Panc1 (cell line): ENCODE results near the gene SLC25A42. TPM values are rescaled to one million over a fixed set of nuclear protein-coding genes. Genes with fewer than 3 reads are reported as not detected.

ENCODE experiments used
- ATAC-seq: fragments of 200-7000 bp; cut with Tn5 transposase; 2 replicates; pipeline ENCODE4 v1.9.1; 2020; ENCODE audit warnings: mild to moderate bottlenecking, moderate library complexity
- BruUV-seq: library from RNA; stranded (reverse); fragments of 400-500 nt; replicated peaks from 2 replicates; lab custom pipeline; 2021; lab: Mats Ljungman, UMichigan
- CTCF ChIA-PET: fragments of 300-600 bp; sonication (Branson Sonifier 250); formaldehyde crosslinking; loops from one replicate; lab custom pipeline; 2022; ENCODE audit warnings: antibody characterized with exemption; lab: Charles Lee
- POLR2A ChIA-PET: fragments of 300-600 bp; sonication (Branson Sonifier 250); formaldehyde crosslinking; loops from one replicate; lab custom pipeline; 2022; ENCODE audit warnings: antibody characterized with exemption; lab: Charles Lee
- DNase-seq: peaks from one replicate; pipeline ENCODE4 v3.0.0-alpha.2; 2010; ENCODE audit warnings: low read depth, low spot score
- H3K27ac ChIP-seq: 2 replicates; pipeline ENCODE4 v1.5.1; 2011; ENCODE audit warnings: mild to moderate bottlenecking, low read length, inconsistent platforms
- H3K27me3 ChIP-seq: fragments of 200-500 bp; sonication (Bioruptor generic); 2 replicates; pipeline ENCODE4 v1.6.0; 2014; ENCODE audit warnings: low read length, inconsistent platforms; ENCODE audit not compliant: control insufficient read depth, insufficient read depth
- H3K36me3 ChIP-seq: fragments of 200-500 bp; sonication (Bioruptor generic); 2 replicates; pipeline ENCODE4 v1.5.1; 2014; ENCODE audit warnings: inconsistent platforms, mild to moderate bottlenecking, low read length, moderate library complexity; ENCODE audit not compliant: control insufficient read depth, insufficient read depth
- H3K4me1 ChIP-seq: 2 replicates; pipeline ENCODE4 v1.5.1; 2011; ENCODE audit warnings: inconsistent platforms, mild to moderate bottlenecking, low read length, moderate library complexity; ENCODE audit not compliant: control insufficient read depth, insufficient read depth
- H3K4me3 ChIP-seq, 2 experiments: 2 replicates each; pipeline ENCODE4 v1.5.1; 2011 to 2012; ENCODE audit warnings: low read depth in 2 of 2, low read length in 2 of 2, mild to moderate bottlenecking in 2 of 2, inconsistent platforms in 1 of 2, moderate library complexity in 1 of 2
- H3K9me3 ChIP-seq: fragments of 200-500 bp; sonication (Bioruptor generic); 2 replicates; pipeline ENCODE4 v1.5.1; 2014; ENCODE audit warnings: low read depth, mild to moderate bottlenecking, inconsistent platforms, low read length, moderate library complexity; ENCODE audit not compliant: control insufficient read depth, insufficient read depth
- POLR2AphosphoS5 ChIP-seq: IDR thresholded peaks from 2 replicates; pipeline ENCODE4 v1.6.1; 2012; ENCODE audit warnings: mild to moderate bottlenecking, low read depth, low read length, moderate library complexity
- SIN3A ChIP-seq: IDR thresholded peaks from 2 replicates; pipeline ENCODE4 v1.6.1; 2012; ENCODE audit warnings: low read depth, mild to moderate bottlenecking, low read length, moderate library complexity, borderline replicate concordance; ENCODE audit not compliant: insufficient read depth
- TCF7L2 ChIP-seq: IDR thresholded peaks from 2 replicates; pipeline ENCODE4 v1.6.1; 2011; ENCODE audit warnings: mild to moderate bottlenecking, low read depth, low read length, inconsistent platforms
- in situ Hi-C: cut with HindIII; loops from 2 replicates; pipeline ENCODE4 v1.10.0; 2016; ENCODE audit warnings: low sequenced_read_pairs, low pct_unique_long_range_greater_than_20kb
- intact Hi-C: fragments of 100-400 bp; cut with micrococcal nuclease; formaldehyde crosslinking; loops from one replicate; pipeline ENCODE4 v1.10.0; 2022; ENCODE audit not compliant: unreplicated experiment
- total RNA-seq: library from RNA; stranded (reverse); gene quantifications from one replicate; pipeline ENCODE4 v1.2.1, GENCODE V29; 2021; ENCODE audit not compliant: unreplicated experiment
- TF ChIP-seq, protein P1 (sequence below), 2 experiments: IDR thresholded peaks; 2 replicates each; pipeline ENCODE4 v1.6.1; 2011 to 2012; ENCODE audit warnings: low read depth in 2 of 2, control low read depth in 1 of 2, low read length in 1 of 2, mild to moderate bottlenecking in 1 of 2, moderate library complexity in 1 of 2; ENCODE audit not compliant: insufficient read depth in 1 of 2
- TF ChIP-seq, protein P2 (sequence below): fragments of 450-650 bp; IDR thresholded peaks from 2 replicates; pipeline ENCODE4 v1.5.1; 2017; ENCODE audit warnings: mild to moderate bottlenecking

Gene SLC25A42
- total RNA-seq, 1 experiment from 2014 or later: 2.6 TPM

DNA sequence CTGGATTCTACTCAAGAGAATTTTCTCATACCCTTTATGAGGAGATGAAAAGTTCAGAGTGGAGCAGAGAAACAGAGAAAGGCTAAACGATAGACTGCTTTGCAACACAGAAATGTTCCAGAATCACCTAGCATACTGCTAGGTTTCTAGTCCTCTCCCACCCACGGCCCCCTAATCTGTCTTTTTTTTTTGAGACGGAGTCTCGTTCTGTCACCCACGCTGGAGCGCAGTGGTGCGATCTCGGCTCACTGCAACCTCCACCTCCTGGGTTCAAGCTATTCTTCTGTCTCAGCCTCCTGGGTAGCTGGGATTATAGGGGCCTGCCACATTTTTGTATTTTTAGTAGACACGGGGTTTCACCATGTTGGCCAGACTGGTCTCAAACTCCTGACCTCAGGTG lies 35.3 kb upstream of the SLC25A42 start:
- ChIA-PET CTCF (no interaction called here), POLR2A (interaction anchor here (0.6 kb wide), 1 partner anchor 231 kb away, joined by 3 read pairs; no protein-coding TSS in a partner anchor)
- Histone ChIP-seq H3K27me3 (no peaks in the 10 kb centered on the region), H3K4me3 (no peak overlapping the region), H3K27ac (no peak overlapping the region), H3K36me3 (peaks cover 20% of the 10 kb centered on the region), H3K9me3 (no peaks in the 10 kb centered on the region), H3K4me1 (peaks cover 6% of the 10 kb centered on the region; the same call in 1 of the 2 replicates)
- BruUV-seq: no TSS peak
- DNase-seq (no peak), ATAC-seq (no peak)
- in situ Hi-C loops (no loop called here), intact Hi-C loops (no loop called here)
- TF ChIP-seq, protein P1, sequence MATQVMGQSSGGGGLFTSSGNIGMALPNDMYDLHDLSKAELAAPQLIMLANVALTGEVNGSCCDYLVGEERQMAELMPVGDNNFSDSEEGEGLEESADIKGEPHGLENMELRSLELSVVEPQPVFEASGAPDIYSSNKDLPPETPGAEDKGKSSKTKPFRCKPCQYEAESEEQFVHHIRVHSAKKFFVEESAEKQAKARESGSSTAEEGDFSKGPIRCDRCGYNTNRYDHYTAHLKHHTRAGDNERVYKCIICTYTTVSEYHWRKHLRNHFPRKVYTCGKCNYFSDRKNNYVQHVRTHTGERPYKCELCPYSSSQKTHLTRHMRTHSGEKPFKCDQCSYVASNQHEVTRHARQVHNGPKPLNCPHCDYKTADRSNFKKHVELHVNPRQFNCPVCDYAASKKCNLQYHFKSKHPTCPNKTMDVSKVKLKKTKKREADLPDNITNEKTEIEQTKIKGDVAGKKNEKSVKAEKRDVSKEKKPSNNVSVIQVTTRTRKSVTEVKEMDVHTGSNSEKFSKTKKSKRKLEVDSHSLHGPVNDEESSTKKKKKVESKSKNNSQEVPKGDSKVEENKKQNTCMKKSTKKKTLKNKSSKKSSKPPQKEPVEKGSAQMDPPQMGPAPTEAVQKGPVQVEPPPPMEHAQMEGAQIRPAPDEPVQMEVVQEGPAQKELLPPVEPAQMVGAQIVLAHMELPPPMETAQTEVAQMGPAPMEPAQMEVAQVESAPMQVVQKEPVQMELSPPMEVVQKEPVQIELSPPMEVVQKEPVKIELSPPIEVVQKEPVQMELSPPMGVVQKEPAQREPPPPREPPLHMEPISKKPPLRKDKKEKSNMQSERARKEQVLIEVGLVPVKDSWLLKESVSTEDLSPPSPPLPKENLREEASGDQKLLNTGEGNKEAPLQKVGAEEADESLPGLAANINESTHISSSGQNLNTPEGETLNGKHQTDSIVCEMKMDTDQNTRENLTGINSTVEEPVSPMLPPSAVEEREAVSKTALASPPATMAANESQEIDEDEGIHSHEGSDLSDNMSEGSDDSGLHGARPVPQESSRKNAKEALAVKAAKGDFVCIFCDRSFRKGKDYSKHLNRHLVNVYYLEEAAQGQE (IDR thresholded peaks at IDR 0.05; ENCODE audit: insufficient read depth in 1 of 2, low read depth in 2 of 2, low read length in 1 of 2): no peak
- TF ChIP-seq SIN3A (no peak), TCF7L2 (no peak), POLR2AphosphoS5 (no peak)
- TF ChIP-seq, protein P2, sequence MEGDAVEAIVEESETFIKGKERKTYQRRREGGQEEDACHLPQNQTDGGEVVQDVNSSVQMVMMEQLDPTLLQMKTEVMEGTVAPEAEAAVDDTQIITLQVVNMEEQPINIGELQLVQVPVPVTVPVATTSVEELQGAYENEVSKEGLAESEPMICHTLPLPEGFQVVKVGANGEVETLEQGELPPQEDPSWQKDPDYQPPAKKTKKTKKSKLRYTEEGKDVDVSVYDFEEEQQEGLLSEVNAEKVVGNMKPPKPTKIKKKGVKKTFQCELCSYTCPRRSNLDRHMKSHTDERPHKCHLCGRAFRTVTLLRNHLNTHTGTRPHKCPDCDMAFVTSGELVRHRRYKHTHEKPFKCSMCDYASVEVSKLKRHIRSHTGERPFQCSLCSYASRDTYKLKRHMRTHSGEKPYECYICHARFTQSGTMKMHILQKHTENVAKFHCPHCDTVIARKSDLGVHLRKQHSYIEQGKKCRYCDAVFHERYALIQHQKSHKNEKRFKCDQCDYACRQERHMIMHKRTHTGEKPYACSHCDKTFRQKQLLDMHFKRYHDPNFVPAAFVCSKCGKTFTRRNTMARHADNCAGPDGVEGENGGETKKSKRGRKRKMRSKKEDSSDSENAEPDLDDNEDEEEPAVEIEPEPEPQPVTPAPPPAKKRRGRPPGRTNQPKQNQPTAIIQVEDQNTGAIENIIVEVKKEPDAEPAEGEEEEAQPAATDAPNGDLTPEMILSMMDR: no peak

DNA sequence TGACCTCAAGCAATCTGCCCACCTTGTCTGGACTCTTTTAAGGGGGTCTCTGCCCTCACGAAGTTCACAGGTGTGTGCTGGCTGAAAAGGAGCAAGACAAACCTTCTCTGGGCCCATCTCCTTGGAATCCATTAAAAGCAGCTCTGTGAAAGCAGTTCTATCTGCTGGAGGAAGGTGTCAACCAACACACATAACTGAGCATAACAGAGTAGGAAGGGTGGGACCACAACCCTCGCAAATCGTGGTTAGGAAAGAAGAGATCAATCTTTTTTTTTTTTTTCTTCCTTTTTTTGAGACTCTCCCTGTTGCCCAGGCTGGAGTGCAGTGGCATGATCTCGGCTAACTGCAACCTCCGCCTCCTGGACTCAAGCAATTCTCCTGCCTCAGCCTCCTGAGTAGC lies 31.9 kb upstream of the SLC25A42 start:
- ChIA-PET CTCF (no interaction called here), POLR2A (no interaction called here)
- TF ChIP-seq POLR2AphosphoS5: no peak
- peak overlapping the region in 1 of 2 experiments; percentile 86; a peak in 3 of 4 replicates for H3K4me3 ChIP-seq
- ATAC-seq (no peak), DNase-seq (no peak)
- peaks cover 8% of the 10 kb centered on the region for H3K36me3 ChIP-seq
- no TSS peak for BruUV-seq
- peaks cover 6% of the 10 kb centered on the region; the same call in 1 of the 2 replicates for H3K4me1 ChIP-seq
- peak overlapping the region; percentile 14; the same call in 1 of the 2 replicates for H3K27ac ChIP-seq
- intact Hi-C loops: no loop called here
- in situ Hi-C loops: no loop called here
- H3K27me3 ChIP-seq: no peaks in the 10 kb centered on the region
- H3K9me3 ChIP-seq: no peaks in the 10 kb centered on the region

DNA sequence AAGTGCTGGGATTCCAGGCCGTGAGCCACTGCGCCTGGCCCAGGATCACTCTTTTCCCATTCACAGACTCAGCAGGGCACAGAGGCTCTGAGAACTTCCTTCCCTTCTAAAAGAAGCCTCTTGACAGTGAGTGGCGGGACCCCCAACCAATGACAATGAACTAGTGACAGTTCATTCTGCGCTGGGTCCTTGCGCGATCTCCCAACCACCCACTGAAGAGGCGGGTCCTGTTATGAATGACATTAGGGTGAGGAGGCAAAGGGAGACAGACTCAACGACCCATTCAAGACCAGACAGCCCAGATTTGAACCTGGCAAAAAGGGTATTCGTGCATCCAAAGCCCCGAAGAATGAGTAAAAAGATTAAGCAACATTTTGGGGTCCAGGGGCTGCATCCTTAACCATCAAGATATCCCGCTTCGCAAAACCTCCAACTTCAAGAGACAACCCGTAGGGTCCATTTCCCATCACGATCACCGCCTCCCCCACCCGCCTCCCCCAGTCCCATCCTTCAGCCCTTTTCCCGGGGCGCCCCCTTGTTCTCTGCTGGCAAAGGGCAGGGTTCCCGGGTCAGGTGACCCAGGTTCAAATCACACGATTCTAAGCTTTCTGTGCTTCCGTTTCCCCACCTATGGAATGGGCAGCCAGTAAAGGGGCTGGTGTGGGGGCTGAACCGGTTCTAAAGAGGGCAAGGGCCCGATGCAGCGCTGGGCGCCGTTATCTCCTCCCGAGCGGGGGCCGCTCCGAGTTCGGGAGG lies 31.2 kb upstream of the SLC25A42 start:
- in situ Hi-C loops: no loop called here
- DNase-seq (no peak), ATAC-seq (peak; percentile 42)
- H3K4me3 ChIP-seq: peak overlapping the region; percentile 85 to 86
- POLR2A ChIA-PET: interaction anchor here (0.6 kb wide), 1 partner anchor 289 kb away, joined by 3 read pairs; no protein-coding TSS in a partner anchor
- intact Hi-C loops: no loop called here
- no peaks in the 10 kb centered on the region for H3K27me3 ChIP-seq
- TF ChIP-seq, protein P1 (IDR thresholded peaks at IDR 0.05; ENCODE audit: insufficient read depth in 1 of 2, low read depth in 2 of 2, low read length in 1 of 2): no peak
- no peak for TF ChIP-seq POLR2AphosphoS5
- TF ChIP-seq, protein P2: no peak
- no peaks in the 10 kb centered on the region for H3K9me3 ChIP-seq
- H3K27ac ChIP-seq: peak overlapping the region; percentile 88
- H3K36me3 ChIP-seq: peaks cover 8% of the 10 kb centered on the region
- TSS peak; percentile 88 for BruUV-seq
- H3K4me1 ChIP-seq: peaks cover 6% of the 10 kb centered on the region; the same call in 1 of the 2 replicates
- CTCF ChIA-PET: no interaction called here
